ENCODE data around the gene SHROOM3.

SHROOM3 gene

GRCh38 chr4:76736414-76736813, 301.4 kb downstream of the SHROOM3 start:
- ATAC-seq, result peak; percentile 35
- TF ChIP-seq ZNF565 (CRISPR knock-in tag; conservative IDR thresholded peaks at IDR 0.05; ENCODE audit: low read depth) (no peak), PPARA (CRISPR knock-in tag; IDR thresholded peaks at IDR 0.05; ENCODE audit: borderline replicate concordance) (no peak), SNAI2 (CRISPR knock-in tag; IDR thresholded peaks at IDR 0.05) (no peak), CSRNP3 (CRISPR knock-in tag; IDR thresholded peaks at IDR 0.05) (no peak), CREB5 (CRISPR knock-in tag; IDR thresholded peaks at IDR 0.05; ENCODE audit: low read depth) (no peak), ZC3H10 (CRISPR knock-in tag; IDR thresholded peaks at IDR 0.05) (no peak), BACH2 (CRISPR knock-in tag; IDR thresholded peaks at IDR 0.05; ENCODE audit: borderline replicate concordance) (no peak), TCF4 (CRISPR knock-in tag; IDR thresholded peaks at IDR 0.05; ENCODE audit: borderline replicate concordance) (no peak), ZNF8 (CRISPR knock-in tag; IDR thresholded peaks at IDR 0.05) (no peak), OSR1 (CRISPR knock-in tag; IDR thresholded peaks at IDR 0.05) (no peak), ISL1 (CRISPR knock-in tag; IDR thresholded peaks at IDR 0.05) (no peak), TSHZ2 (CRISPR knock-in tag; IDR thresholded peaks at IDR 0.05) (no peak), ZFP3 (CRISPR knock-in tag; IDR thresholded peaks at IDR 0.05) (no peak), RARB (CRISPR knock-in tag; IDR thresholded peaks at IDR 0.05) (no peak), ARNTL (CRISPR knock-in tag; IDR thresholded peaks at IDR 0.05; ENCODE audit: borderline replicate concordance, low read depth) (no peak), PATZ1 (CRISPR knock-in tag; IDR thresholded peaks at IDR 0.05; ENCODE audit: borderline replicate concordance) (no peak), CSDC2 (CRISPR knock-in tag; IDR thresholded peaks at IDR 0.05) (no peak), ZFP30 (CRISPR knock-in tag; IDR thresholded peaks at IDR 0.05) (no peak)

GRCh38 chr4:76737180-76737579, 302.2 kb downstream of the SHROOM3 start:
- TF ChIP-seq ZNF70 (CRISPR knock-in tag; IDR thresholded peaks at IDR 0.05) (no peak), ZNF8 (CRISPR knock-in tag; IDR thresholded peaks at IDR 0.05) (peak; percentile 89)
- no peak for ATAC-seq

GRCh38 chr4:76737771-76738085, 302.7 kb downstream of the SHROOM3 start:
- TF ChIP-seq POU6F1 (CRISPR knock-in tag; IDR thresholded peaks at IDR 0.05; ENCODE audit: borderline replicate concordance, low read depth), result no peak
- TF ChIP-seq ZNF70 (CRISPR knock-in tag; IDR thresholded peaks at IDR 0.05), result no peak
- TF ChIP-seq PATZ1 (CRISPR knock-in tag; IDR thresholded peaks at IDR 0.05; ENCODE audit: borderline replicate concordance), result no peak
- no peak for ATAC-seq
